Spleen (tissue), 7 donors: ENCODE measurements around the gene NPPA.
"Not testable (repeated sequence)": the region's sequence is repeated elsewhere in the genome, so short reads cannot be mapped to it uniquely, and the experiment has no call there.

Experiments used
- CTCF ChIP-seq, 11 experiments: fragments of 200-600 bp in 7 of 11; fragments of 450-650 bp in 4 of 11; sonication (generic) in 4 of 11; IDR thresholded peaks in 8 of 11; conservative IDR thresholded peaks in 3 of 11; 1 replicate in 7 of 11; 2 replicates in 4 of 11; pipeline versions ENCODE4 v1.4.0 to v1.8.0; 2016 to 2021; ENCODE audit warnings: antibody characterized with exemption in 11 of 11, inconsistent platforms in 4 of 11, mild to moderate bottlenecking in 1 of 11
- POLR2A ChIP-seq, 3 donors: fragments of 450-650 bp; IDR thresholded peaks; one replicate each; pipeline ENCODE4 v1.5.1; 2017; ENCODE audit warnings: antibody characterized with exemption in 3 of 3, mild to moderate bottlenecking in 1 of 3
- donor health status: DM: no; HTN: no; CAD: no; lungs with moderate emphysema.
- donor health status: DM: no; HTN: no; CAD: no.
- donor health status: DM: no; HTN: no; CAD: no.

GRCh38 chr1:11894501-11894900 lies 46.9 kb upstream of the NPPA start:
- not testable (repeated sequence) for TF ChIP-seq CTCF (IDR thresholded peaks at IDR 0.05 in 8 of 11, conservative IDR thresholded peaks at IDR 0.05 in 3 of 11); POLR2A (IDR thresholded peaks at IDR 0.05)
